Medulla oblongata (tissue), 1 donor: ENCODE measurements around the gene CSF2RB.
"Not testable (repeated sequence)": the region's sequence is repeated elsewhere in the genome, so short reads cannot be mapped to it uniquely, and the experiment has no call there.

Experiments
- DNase-seq: peaks from one replicate; pipeline ENCODE4 v3.0.0-alpha.2; 2015; ENCODE audit errors: extremely low spot score

Gene CSF2RB

DNA sequence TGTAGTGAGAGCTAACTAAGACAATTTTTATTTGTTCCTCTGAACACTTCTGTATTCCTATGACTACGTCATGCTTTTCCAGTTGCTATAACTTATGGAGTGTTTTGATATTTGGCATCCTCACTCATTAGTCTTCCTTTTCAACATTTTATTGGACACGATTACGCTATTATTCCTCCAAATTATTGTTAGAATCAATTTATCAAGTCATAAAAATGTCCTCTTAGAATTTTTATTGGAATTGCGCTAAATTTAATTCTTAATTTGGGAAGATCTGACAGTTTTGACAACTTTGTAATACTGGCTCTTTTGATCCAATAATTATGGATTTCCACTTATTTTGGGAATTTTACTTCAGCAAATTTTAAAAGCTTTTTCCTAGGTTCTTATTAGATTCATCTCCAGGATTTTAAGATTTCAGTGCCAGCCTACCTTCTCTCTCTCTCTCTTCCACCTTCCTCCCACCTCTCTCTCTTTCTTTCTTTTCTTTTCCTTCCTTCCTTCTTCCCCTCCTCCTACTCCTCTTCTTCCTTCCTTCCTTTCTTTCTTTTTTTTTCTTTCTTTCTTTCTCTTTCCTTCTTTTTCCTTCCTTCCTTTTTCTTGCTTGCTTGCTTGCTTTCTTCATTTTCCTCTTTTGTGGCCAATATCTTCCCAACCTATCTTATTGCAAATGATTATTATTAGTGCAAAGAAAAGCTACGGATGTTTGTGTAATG lies 55.0 kb downstream of the CSF2RB start:
- DNase-seq = no peak

GRCh38 chr22:36971341-36972125 lies 58.1 kb downstream of the CSF2RB start:
- DNase-seq = no peak

DNA sequence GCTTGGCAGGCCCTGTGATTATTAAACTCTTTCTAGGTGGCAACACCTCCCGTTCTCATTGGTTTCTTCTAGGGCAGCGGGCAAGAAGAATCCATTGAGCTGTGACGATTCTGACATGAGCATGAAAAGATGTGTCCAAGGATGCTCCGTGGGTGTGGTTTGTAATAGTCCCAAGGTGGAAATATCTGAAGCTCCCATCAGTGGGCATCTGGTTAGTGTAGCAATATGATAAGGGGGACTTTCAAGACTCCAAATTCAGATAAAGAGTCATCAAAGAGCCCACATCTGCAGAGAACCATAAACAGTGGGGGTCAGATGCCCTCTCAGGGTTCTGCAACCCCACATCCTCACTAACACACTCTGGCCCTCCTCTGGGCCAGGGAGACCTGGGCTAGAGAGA lies 63.2 kb downstream of the CSF2RB start:
- no peak for DNase-seq

GRCh38 chr22:36977401-36977861 lies 64.0 kb downstream of the CSF2RB start:
- DNase-seq = peak; percentile 35

DNA sequence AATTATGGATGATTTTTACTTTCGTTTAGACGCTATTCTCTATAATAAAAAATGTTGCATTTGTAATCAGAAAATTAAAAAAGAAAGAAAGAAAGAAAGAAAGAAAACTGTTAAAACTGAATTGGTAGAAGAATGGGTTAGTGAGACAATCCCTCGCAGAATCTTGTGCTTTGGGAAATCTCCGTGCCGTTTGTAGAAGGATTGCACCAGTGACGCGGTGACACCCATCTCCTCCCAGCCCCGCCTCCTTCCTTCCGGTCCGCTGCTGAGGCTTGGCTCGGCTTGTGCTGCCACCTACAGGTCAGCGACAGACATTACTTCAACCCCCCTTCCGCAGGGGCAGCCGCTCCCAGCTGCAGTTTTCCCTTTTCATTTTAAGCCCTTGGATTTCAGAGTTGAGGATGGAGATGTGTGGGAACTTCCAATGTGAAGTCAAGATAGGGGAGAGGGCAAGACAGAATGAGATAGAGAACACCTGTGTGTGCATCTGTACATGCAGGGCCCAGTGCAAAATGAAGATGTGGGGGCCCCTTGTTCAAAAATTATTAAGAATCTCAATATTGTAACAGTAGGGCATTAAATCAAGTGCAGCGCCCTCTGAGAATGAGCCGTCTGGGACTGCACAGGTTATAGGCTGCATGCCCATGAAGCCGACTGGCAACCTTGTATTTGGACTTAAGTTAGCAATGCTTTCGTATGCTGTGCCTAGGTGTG lies 64.7 kb downstream of the CSF2RB start:
- peak; percentile 95 for DNase-seq

DNA sequence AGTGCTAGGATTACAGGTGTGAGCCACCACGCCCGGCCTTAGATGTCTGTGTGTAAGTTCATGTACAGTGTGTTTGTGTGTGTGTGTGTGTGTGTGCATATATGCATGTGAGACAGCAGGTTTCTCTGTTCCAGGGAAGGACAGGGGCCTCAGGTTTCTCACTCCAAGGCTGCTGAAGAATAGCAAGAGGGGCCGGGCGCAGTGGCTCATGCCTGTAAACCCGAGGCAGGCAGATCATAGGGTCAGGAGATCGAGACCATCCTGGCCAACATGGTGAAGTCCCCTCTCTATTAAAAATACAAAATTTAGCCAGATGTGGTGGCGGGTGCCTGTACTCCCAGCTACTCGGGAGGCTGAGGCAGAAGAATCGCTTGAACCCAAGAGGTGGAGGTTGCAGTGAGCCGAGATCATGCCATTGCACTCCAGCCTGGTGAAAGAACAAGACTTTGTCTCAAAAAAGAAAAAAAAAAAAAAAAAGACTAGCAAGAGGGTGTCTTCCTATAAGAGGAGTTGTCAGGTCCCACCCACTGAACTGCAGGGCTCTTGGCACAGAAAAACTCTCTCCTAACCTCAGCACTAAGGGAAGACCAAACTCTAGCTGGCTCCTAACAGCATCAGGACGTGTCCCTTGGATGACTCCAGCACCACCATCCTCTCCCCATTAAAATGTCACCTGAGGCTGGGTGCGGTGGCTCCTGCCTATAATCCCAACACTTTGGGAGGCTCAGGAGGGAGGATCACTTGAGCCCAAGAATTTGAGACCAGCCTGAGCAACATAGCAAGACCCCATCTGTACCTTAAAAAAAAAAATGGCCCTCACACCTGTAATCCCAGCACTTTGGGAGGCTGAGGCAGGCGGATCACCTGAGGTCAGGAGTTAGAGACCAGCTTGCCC lies 65.8 kb downstream of the CSF2RB start:
- no peak for DNase-seq

- no peak for DNase-seq
Observed at GRCh38 chr22:36981247-36981775, 67.9 kb downstream of the CSF2RB start.

- no peak for DNase-seq
Observed at GRCh38 chr22:36982136-36982535, 68.7 kb downstream of the CSF2RB start.

- no peak for DNase-seq
Observed at GRCh38 chr22:36985211-36985889, 71.9 kb downstream of the CSF2RB start.

GRCh38 chr22:36986242-36986821 lies 72.9 kb downstream of the CSF2RB start:
- no peak for DNase-seq

- no peak for DNase-seq
Observed at GRCh38 chr22:36988075-36988832, 74.8 kb downstream of the CSF2RB start.

DNA sequence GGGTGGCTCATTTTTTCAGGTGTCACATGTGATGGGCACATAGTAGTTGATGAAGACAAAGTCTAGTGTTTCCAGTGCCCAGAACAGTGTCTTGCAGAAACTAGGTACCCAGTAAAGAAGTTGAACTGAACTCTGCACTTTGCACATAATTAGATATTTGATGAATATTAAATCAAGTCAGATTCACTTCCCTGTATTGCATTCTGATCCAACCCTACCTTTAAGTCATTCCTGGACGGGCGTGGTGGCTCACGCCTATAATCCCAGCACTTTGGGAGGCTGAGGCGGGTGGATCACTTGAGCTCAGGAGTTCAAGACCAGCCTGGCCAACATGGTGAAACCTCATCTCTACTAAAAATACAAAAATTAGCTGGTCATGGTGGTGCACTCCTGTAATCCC lies 75.6 kb downstream of the CSF2RB start:
- not testable (repeated sequence) for DNase-seq
